ENCODE results near the gene PTPN4.

DNA sequence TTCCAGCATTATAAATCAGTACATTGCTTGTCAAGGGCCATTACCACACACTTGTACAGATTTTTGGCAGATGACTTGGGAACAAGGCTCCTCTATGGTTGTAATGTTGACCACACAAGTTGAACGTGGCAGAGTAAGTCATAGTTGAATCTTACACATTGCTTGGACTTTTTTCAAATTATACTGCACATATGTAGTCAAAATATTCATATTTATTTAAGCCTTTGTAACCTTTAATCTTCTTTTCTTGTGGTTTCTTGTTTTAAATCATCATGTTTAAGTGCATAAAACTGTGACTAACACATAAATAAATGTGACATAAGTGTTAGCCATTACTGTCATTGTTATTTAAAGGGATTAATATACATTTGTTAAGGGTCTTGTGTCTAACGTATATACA lies 201.1 kb downstream of the PTPN4 start:
- TF ChIP-seq POLR2A (IDR thresholded peaks at IDR 0.05) = no peak
- TF ChIP-seq, protein P1, sequence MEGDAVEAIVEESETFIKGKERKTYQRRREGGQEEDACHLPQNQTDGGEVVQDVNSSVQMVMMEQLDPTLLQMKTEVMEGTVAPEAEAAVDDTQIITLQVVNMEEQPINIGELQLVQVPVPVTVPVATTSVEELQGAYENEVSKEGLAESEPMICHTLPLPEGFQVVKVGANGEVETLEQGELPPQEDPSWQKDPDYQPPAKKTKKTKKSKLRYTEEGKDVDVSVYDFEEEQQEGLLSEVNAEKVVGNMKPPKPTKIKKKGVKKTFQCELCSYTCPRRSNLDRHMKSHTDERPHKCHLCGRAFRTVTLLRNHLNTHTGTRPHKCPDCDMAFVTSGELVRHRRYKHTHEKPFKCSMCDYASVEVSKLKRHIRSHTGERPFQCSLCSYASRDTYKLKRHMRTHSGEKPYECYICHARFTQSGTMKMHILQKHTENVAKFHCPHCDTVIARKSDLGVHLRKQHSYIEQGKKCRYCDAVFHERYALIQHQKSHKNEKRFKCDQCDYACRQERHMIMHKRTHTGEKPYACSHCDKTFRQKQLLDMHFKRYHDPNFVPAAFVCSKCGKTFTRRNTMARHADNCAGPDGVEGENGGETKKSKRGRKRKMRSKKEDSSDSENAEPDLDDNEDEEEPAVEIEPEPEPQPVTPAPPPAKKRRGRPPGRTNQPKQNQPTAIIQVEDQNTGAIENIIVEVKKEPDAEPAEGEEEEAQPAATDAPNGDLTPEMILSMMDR (IDR thresholded peaks at IDR 0.05) = no peak

Data from body of pancreas (tissue), 4 donors.